HG02759 (cell line): ENCODE results near the gene FGF12.

Experiments used
- ATAC-seq: cut with Tn5 transposase; IDR thresholded peaks from one replicate; pipeline ENCODE4 v1.9.1; 2021; ENCODE audit warnings: mild to moderate bottlenecking, moderate library complexity; ENCODE audit not compliant: unreplicated experiment

FGF12 gene

DNA sequence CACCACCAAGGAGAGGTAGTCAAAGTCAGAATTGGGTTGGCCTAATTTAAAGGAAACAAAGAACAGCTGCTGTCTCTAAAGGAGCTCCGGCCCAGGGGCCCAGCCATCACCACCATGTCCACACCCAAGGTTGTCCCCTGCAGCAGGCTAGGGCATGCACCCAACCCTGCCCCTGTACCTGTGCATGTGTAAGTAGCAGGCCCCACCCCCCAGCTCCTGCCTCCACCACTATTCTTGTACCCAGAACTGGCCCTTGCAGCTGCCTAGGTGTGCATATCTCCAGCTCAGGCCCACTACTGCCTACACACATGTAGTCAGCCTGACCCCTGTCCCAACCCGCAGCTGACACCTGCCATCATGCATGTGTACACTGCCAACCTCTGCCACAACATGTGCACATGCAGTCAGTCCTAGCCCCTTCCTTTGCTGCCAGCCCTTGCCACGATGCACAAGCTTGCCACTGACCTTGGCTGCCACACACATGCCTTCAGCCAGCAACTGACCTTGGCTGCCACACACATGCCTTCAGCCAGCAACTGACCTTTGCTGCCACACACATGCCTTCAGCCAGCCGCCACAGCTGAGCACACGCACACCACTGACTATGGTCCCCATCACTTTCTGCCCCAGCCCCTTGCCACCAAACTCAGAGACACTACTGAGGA lies 39.7 kb downstream of the FGF12 start:
- ATAC-seq: no peak

- ATAC-seq: no peak
These were observed 41.5 kb downstream of the FGF12 start for GRCh38 chr3:192685801-192686200.

- no peak for ATAC-seq
These were observed 43.2 kb downstream of the FGF12 start for GRCh38 chr3:192684151-192684550.

DNA sequence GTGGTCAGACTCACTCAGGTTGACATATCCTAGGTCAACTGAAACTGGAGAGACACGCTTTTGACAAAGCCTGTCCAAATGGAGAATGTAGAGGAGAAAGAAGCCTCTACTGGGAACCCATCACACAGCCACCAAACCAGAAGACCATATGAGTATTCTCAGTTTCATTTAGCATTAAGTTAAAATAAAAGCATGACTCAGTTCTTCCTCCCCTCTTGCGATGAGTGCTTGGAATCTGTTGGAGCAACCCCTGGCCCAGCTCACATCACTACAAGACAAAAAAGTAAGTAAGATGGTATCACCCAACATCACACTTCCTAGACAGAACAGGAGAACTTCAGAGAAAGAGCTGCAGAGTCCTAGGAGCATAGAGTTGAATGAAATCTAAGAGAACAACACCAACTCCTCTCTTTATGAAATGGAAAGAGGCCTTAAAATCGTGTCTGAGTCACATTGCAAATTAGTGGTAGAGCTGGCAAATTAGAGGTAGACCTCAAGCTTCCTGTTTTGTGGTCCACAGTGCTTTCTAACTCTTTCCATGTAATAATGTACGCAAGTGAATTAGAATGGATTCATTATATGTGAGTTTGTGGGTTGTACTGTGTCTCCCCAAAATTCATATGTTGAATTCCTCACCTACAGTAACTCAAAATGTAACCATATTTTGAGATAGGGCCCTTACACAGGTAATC lies 51.2 kb downstream of the FGF12 start:
- peak; percentile 66 for ATAC-seq

GRCh38 chr3:192655628-192656027 lies 71.7 kb downstream of the FGF12 start:
- no peak for ATAC-seq

- ATAC-seq: no peak
These were observed 72.3 kb downstream of the FGF12 start for GRCh38 chr3:192655040-192655439.

DNA sequence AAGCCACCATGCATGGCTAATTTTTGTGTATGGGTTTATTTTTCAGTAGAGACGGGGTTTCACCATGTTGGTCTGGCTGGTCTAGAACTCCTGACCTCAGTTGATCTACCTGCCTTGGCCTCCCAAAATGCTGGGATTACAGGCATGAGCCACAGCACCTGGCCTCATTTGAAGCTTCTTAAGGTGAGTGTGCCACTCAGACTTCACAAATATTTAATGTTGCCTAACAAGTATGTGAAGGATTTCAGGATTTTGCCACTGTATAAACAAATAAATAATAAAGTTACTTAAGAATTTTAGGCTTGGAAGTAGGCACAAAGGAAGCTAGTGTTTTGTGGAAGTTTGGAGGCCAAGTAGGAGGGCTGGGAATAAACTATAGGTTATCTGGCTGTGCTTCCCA lies 73.5 kb downstream of the FGF12 start:
- no peak for ATAC-seq

DNA sequence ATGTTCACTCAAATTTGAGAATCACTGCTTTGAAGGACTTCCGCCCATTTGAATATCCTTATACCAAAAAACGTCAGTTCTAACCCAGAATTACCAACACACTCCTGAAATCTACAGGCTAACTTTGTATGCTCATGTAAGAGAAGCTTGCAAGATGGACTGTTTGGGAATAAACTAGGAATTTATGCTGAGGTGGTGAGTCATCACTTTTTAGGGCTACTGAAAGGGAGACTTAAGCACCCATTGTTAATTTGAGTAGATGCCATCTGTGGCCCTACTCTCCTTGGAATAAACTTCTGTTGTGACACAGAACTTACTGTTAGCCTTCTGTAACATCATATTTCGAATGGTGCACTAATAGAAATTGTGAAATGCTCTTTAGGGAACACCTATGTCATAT lies 74.6 kb downstream of the FGF12 start:
- no peak for ATAC-seq

DNA sequence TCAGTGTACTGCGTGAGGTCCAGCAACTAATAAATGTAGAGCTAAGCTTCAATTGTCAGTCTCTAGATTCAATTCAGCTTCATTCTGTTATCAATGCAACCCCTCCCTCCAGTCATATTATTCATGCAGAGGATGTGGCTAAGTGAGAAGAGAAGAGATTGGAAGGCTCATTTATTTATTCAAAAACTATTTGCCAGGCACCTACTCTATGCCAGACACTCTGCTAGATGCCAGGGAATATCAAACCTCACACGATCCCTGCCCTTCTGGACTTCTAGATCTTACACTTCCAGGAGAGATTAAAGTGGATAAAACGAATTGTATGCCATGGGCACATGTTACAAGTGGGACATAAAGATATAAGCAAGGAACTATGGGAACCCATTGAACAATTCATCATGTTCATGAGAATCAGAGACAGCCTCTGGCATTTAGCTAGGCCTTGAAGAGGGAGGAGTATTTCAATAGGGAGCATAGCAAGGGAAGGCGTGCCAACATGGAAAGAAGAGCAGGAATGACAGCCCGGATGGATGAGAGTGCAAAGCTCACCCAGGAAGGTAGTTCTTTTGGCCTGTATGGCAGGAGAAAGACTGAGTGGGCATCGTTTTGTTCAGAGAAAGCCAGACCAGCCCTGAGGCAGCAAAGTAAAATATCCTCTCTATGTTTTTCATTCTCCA lies 75.4 kb downstream of the FGF12 start:
- ATAC-seq: no peak

- no peak for ATAC-seq
These were observed 81.9 kb downstream of the FGF12 start for GRCh38 chr3:192645437-192645836.

- no peak for ATAC-seq
These were observed 84.7 kb downstream of the FGF12 start for GRCh38 chr3:192642651-192643050.

- no peak for ATAC-seq
These were observed 85.4 kb downstream of the FGF12 start for GRCh38 chr3:192641919-192642318.

DNA sequence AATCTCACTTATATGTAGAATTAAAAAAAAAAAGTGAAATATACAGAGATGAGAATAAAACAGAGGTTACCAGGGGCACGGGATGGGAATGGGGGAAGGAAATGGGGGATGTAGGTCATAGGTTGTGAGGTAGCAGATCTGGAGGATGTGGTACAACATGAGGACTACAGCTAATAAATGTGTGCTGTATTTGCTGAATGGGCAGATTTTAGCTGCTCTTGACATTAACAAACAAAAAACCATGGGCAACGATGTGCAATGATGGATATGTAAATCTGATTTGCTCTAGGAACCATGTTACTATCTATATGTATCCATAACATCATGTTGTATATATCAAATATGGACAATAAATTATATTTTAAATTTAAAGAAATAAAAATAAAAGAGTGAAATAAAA lies 87.4 kb downstream of the FGF12 start:
- ATAC-seq: no peak

DNA sequence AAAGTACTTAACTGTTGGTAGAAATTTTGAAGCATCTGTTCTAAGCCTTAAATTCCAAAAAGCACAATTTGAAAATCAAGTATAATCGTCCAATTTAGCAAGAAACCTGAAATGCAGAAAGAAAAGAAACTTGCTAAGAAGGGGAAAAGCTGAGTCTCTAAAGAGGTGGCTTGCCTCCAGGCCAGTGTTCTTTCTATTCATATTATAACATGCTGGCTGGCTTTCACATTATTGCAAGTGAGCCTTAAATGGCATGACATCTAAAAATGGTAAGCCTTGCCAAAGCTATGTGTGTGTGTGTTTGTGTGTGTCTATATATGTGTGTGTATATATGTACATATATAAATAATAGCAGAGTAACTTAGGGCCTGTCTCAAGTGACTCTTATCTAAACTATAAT lies 89.5 kb downstream of the FGF12 start:
- no peak for ATAC-seq

GRCh38 chr3:192636517-192637444 lies 90.6 kb downstream of the FGF12 start:
- no peak for ATAC-seq

DNA sequence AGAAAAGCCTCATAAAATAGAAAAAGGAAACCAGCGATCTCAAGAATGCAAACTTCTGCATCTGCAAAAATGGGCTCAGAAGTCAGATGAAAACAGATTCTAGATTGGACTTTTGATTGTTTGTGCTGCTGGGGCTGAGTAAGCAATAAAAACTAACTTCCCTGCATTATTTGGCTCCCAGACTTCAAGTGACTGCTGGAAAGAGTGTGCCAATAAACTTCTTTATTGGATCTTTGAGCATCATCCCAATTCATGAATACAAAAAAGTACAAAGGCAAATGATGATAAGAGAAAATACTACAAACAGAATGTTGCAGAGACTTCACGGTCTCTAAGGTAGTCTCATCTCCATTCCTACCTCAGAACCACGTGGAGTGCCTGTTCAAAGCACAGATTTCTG lies 97.9 kb downstream of the FGF12 start:
- no peak for ATAC-seq

DNA sequence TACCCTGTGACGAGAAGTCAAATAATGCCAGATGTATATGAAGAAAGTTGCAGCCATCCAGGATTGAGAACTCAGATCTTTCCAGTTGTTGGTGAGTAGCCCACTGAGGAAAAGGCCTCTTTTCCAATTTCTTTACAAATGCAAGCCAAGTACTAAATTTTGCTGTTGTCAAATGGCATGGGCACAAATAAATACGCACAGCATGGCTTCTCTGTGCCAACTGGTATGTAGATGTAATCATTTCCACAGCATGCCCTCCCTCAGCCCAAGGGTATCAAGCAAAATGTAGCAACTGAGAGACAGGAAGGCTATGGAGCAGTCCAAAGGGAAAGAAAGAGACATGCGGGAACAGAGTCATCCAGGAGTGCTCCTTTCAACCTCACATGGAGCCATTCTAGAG lies 105.4 kb downstream of the FGF12 start:
- no peak for ATAC-seq

DNA sequence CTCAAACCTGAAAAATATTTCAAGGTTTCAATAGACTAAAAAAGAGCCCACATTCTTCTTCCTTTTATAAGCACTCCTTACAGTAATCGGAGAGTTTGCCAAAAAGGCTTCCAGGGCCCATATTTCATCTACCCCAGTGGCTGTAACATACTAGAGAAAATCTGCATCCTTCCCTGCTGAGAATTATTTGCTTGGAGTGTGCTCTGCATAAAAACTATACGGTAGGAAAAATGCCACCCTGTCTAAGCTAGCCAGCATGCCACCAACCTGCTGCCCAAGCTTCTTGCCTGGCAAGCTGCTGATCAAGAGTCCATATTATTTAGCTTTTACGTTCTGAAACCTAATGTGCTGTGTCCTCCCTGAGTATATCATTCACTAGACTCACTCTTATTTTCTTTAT lies 107.1 kb downstream of the FGF12 start:
- no peak for ATAC-seq

DNA sequence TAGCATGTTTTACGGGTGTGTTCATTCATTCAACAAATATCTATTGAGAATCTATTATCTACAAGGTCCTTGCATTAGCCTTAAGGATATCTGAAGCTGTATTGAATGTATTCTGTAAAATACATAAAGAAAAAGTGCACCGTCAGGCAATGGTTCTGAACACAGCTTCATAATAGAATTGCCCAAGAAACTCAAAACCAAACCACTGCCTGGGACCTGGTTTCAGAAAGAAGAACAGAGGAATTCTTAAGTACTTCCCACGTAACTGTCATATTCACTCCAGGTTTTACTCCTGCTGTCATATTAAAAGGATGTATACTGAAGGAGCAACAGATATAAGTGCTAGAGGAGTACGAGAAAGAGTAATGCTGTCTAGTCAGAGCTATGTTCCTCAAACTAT lies 115.9 kb downstream of the FGF12 start:
- ATAC-seq: no peak

DNA sequence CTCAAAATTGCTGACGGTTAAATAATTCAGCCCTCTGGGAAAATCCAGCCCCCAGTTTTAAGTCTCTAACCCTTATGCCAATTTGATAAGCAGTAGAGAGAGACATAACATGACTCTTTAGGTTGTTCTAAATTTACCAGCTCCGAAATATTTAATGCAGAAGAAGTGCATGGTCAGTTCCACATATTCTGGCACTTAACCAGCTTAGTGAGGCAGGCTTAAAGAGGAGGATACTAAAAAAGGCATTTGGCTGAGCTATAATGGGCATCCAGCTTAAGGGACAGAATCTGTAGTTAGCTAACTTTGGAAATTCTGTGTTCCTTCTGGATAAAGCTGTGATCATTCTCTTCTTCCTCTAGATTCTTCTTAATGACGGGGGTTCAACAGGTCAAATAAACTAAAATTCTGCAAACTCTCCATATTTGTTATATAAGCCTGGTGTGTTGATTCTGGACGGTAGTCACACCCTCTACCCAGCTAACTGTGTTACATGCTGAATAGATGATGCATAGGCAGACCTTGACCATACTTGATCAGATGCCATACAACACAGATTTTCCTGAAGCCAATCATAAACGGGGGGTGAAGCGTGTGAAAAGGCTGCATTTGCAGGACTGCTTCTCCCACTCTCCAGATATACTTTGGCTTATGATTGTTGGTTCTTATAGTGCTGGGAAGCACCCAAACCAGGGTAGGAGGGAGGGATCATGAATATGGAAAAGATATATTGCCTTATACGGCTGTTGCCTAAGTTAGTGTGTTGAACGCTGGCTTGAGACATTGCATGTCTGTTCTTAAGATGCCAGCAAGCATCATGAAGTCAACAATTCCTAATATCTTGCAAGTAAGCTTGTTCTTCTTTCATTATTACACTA lies 118.4 kb downstream of the FGF12 start:
- no peak for ATAC-seq
